ENCODE results near the gene YEATS2.

YEATS2 gene

GRCh38 chr3:183664913-183665381 lies 32.6 kb upstream of the YEATS2 start:
- TF ChIP-seq POLR2AphosphoS5 (IDR thresholded peaks at IDR 0.05; ENCODE audit: low read depth, low read length) (no peak), FOXP2 (optimal IDR thresholded peaks at IDR 0.05; ENCODE audit: borderline replicate concordance, extremely low read depth, extremely low read length, insufficient read depth) (no peak), SIN3A (IDR thresholded peaks at IDR 0.05; ENCODE audit: borderline replicate concordance, insufficient read depth, low read length) (no peak), TAF1 (IDR thresholded peaks at IDR 0.05; ENCODE audit: borderline replicate concordance, insufficient read depth, low read length) (no peak)
- TF ChIP-seq, protein P1, sequence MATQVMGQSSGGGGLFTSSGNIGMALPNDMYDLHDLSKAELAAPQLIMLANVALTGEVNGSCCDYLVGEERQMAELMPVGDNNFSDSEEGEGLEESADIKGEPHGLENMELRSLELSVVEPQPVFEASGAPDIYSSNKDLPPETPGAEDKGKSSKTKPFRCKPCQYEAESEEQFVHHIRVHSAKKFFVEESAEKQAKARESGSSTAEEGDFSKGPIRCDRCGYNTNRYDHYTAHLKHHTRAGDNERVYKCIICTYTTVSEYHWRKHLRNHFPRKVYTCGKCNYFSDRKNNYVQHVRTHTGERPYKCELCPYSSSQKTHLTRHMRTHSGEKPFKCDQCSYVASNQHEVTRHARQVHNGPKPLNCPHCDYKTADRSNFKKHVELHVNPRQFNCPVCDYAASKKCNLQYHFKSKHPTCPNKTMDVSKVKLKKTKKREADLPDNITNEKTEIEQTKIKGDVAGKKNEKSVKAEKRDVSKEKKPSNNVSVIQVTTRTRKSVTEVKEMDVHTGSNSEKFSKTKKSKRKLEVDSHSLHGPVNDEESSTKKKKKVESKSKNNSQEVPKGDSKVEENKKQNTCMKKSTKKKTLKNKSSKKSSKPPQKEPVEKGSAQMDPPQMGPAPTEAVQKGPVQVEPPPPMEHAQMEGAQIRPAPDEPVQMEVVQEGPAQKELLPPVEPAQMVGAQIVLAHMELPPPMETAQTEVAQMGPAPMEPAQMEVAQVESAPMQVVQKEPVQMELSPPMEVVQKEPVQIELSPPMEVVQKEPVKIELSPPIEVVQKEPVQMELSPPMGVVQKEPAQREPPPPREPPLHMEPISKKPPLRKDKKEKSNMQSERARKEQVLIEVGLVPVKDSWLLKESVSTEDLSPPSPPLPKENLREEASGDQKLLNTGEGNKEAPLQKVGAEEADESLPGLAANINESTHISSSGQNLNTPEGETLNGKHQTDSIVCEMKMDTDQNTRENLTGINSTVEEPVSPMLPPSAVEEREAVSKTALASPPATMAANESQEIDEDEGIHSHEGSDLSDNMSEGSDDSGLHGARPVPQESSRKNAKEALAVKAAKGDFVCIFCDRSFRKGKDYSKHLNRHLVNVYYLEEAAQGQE (IDR thresholded peaks at IDR 0.05; ENCODE audit: insufficient read depth in 1 of 2, low read depth in 2 of 2, low read length in 2 of 2) = no peak

GRCh38 chr3:183680061-183680460 lies 17.5 kb upstream of the YEATS2 start:
- TF ChIP-seq POLR2AphosphoS5 (IDR thresholded peaks at IDR 0.05; ENCODE audit: low read depth, low read length) = no peak
- TF ChIP-seq SIN3A (IDR thresholded peaks at IDR 0.05; ENCODE audit: borderline replicate concordance, insufficient read depth, low read length) = no peak
- TF ChIP-seq TAF1 (IDR thresholded peaks at IDR 0.05; ENCODE audit: borderline replicate concordance, insufficient read depth, low read length) = no peak
- TF ChIP-seq, protein P1 (IDR thresholded peaks at IDR 0.05; ENCODE audit: insufficient read depth in 1 of 2, low read depth in 2 of 2, low read length in 2 of 2) = no peak
- TF ChIP-seq FOXP2 (optimal IDR thresholded peaks at IDR 0.05; ENCODE audit: borderline replicate concordance, extremely low read depth, extremely low read length, insufficient read depth) = no peak

- no peak for TF ChIP-seq POLR2AphosphoS5 (IDR thresholded peaks at IDR 0.05; ENCODE audit: low read depth, low read length)
- TF ChIP-seq, protein P1 (IDR thresholded peaks at IDR 0.05; ENCODE audit: insufficient read depth in 1 of 2, low read depth in 2 of 2, low read length in 2 of 2) = no peak
Measured at GRCh38 chr3:183687705-183688104, 9.9 kb upstream of the YEATS2 start.

GRCh38 chr3:183688874-183689273 lies 8.7 kb upstream of the YEATS2 start:
- TF ChIP-seq FOXP2 (optimal IDR thresholded peaks at IDR 0.05; ENCODE audit: borderline replicate concordance, extremely low read depth, extremely low read length, insufficient read depth) (no peak), TAF1 (IDR thresholded peaks at IDR 0.05; ENCODE audit: borderline replicate concordance, insufficient read depth, low read length) (no peak), POLR2AphosphoS5 (IDR thresholded peaks at IDR 0.05; ENCODE audit: low read depth, low read length) (no peak), SIN3A (IDR thresholded peaks at IDR 0.05; ENCODE audit: borderline replicate concordance, insufficient read depth, low read length) (no peak)
- TF ChIP-seq, protein P1 (IDR thresholded peaks at IDR 0.05; ENCODE audit: insufficient read depth in 1 of 2, low read depth in 2 of 2, low read length in 2 of 2) = no peak

DNA sequence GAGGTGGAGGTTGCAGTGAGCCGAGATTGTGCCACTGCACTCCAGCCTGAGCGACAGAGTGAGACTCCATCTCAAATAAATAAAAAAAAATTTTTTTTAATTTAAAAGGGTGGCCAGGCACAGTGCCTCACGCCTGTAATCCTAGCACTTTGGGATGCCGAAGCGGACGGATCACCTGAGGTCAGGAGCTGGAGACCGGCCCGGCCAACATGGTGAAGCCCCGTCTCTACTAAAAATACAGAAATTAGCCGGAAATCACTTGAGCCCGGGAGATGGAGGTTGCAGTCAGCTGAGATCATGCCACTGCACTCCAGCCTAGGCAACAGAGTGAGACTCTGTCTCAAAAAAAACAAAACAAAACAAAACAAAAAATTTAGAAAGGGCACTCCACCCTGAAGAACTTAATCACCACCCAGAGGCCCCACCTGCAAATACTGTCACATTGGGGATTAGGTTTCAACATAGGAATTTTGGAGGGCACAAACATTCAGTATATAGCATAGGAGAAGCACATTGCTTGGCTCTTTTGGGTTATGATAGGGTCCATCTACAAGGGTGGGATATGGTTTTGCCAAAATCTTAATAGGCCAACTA lies 7.1 kb upstream of the YEATS2 start:
- TF ChIP-seq TAF1 (IDR thresholded peaks at IDR 0.05; ENCODE audit: borderline replicate concordance, insufficient read depth, low read length) (no peak), SIN3A (IDR thresholded peaks at IDR 0.05; ENCODE audit: borderline replicate concordance, insufficient read depth, low read length) (no peak), FOXP2 (optimal IDR thresholded peaks at IDR 0.05; ENCODE audit: borderline replicate concordance, extremely low read depth, extremely low read length, insufficient read depth) (no peak), POLR2AphosphoS5 (IDR thresholded peaks at IDR 0.05; ENCODE audit: low read depth, low read length) (no peak)
- TF ChIP-seq, protein P1 (IDR thresholded peaks at IDR 0.05; ENCODE audit: insufficient read depth in 1 of 2, low read depth in 2 of 2, low read length in 2 of 2) = no peak

Measured in PFSK-1 (cell line).